ENCODE measurements around the gene VWA8. TPM values are rescaled to one million over a fixed set of nuclear protein-coding genes. Genes with fewer than 3 reads are reported as not detected.

The VWA8 gene
- total and polyA plus RNA-seq, 2 of the 8 experiments (the other 6 are each of a cell fraction or from before 2014, with no cell fraction given) = 5.9 to 19.6 TPM

- H3K36me3 ChIP-seq (ENCODE audit: control insufficient read depth in 2 of 4, insufficient read depth in 4 of 4, low read length in 3 of 4) = no peaks in the 10 kb centered on the region
- H3K14ac ChIP-seq (ENCODE audit: insufficient read length) = no peak overlapping the region
- ChIA-PET CTCF (ENCODE audit: partially characterized antibody) (interaction anchor here (0.6 to 1.1 kb wide), 3 partner anchors 8 to 667 kb away, joined by 3 to 6 read pairs (median 4); no protein-coding TSS in a partner anchor), POLR2A (ENCODE audit: partially characterized antibody) (interaction anchor here (0.7 kb wide), 1 partner anchor 1207 kb away, joined by 3 read pairs; no protein-coding TSS in a partner anchor)
- no peaks in the 10 kb centered on the region for H3K23me2 ChIP-seq (ENCODE audit: low read depth, low read length)
- no peak overlapping the region for H4K91ac ChIP-seq (replicated peaks; ENCODE audit: insufficient read length, low read length)
- H3K9me3 ChIP-seq (ENCODE audit: insufficient read depth in 2 of 2, low read depth in 1 of 2, low read length in 1 of 2) = no peaks in the 10 kb centered on the region
- DNase-seq (ENCODE audit: low read depth in 1 of 2, low spot score in 2 of 2) (no peak), FAIRE-seq (no peak)
- no peaks in the 10 kb centered on the region for H3K4me1 ChIP-seq (replicated peaks in 1 of 4; ENCODE audit: control insufficient read depth in 3 of 4, insufficient read depth in 4 of 4, low read length in 3 of 4)
- H3K79me2 ChIP-seq (ENCODE audit: control insufficient read depth in 1 of 2, insufficient read depth in 2 of 2, low read length in 2 of 2) = no peaks in the 10 kb centered on the region
- no peak overlapping the region for H2AFZ ChIP-seq (ENCODE audit: low read length)
- H3K4me3 ChIP-seq (ENCODE audit: extremely low read depth in 1 of 4, insufficient read depth in 2 of 4, low read depth in 3 of 4, low read length in 4 of 4) = no peak overlapping the region
- H3K79me1 ChIP-seq (ENCODE audit: low read depth, low read length) = no peaks in the 10 kb centered on the region
- H2BK5ac ChIP-seq (ENCODE audit: low read depth, low read length) = no peak overlapping the region
- 87% methylated on average over 7 of the region's 7 CpGs; no CpG with 5 or more reads in 1 of the 2 experiments for WGBS, 2 experiments (ENCODE audit: extremely low coverage in 1 of 2, insufficient coverage in 1 of 2, insufficient read length in 1 of 2, insufficient replicate concordance in 2 of 2, low coverage in 1 of 2, low lambda C conversion rate in 2 of 2, missing lambda C conversion rate in 1 of 2)
- H4K8ac ChIP-seq (ENCODE audit: extremely low read depth, insufficient read depth, low read length) = no peak overlapping the region
- H3K9ac ChIP-seq (replicated peaks in 1 of 4; ENCODE audit: extremely low read depth in 1 of 4, low read depth in 3 of 4, low read length in 3 of 4) = no peak overlapping the region
- H3K4ac ChIP-seq (replicated peaks; ENCODE audit: insufficient read length, low read depth, low read length) = no peak overlapping the region
- H3K56ac ChIP-seq (replicated peaks; ENCODE audit: insufficient read length, low read depth, low read length) = no peak overlapping the region
- H3K23ac ChIP-seq (ENCODE audit: insufficient read length) = no peak overlapping the region
- no peak overlapping the region for H2BK12ac ChIP-seq (ENCODE audit: low read depth, low read length)
- H3K18ac ChIP-seq (ENCODE audit: extremely low read depth, low read length) = no peak overlapping the region
- H4K5ac ChIP-seq (ENCODE audit: insufficient read length, low read depth, low read length) = no peak overlapping the region
- H2BK15ac ChIP-seq (ENCODE audit: low read length) = no peak overlapping the region
- H3K27me3 ChIP-seq (replicated peaks in 1 of 4; ENCODE audit: control insufficient read depth in 3 of 4, extremely low read depth in 1 of 4, insufficient read depth in 3 of 4, low read length in 3 of 4) = no peaks in the 10 kb centered on the region
- no peak overlapping the region for H2AK5ac ChIP-seq (ENCODE audit: low read depth, low read length)
- no peak overlapping the region for H2BK20ac ChIP-seq (ENCODE audit: low read length)
- no peak overlapping the region for H3K27ac ChIP-seq (ENCODE audit: low read depth, low read length)
- H3K4me2 ChIP-seq (ENCODE audit: insufficient read depth in 1 of 2, low read depth in 2 of 2, low read length in 2 of 2) = no peak overlapping the region
- H2BK120ac ChIP-seq (replicated peaks; ENCODE audit: low read depth, low read length) = no peak overlapping the region
- H4K20me1 ChIP-seq (replicated peaks in 1 of 2; ENCODE audit: control insufficient read depth in 1 of 2, insufficient read depth in 2 of 2, low read length in 2 of 2) = no peaks in the 10 kb centered on the region
- TF ChIP-seq JUN (IDR thresholded peaks at IDR 0.05; ENCODE audit: low read depth, low read length) = no peak
- TF ChIP-seq BACH1 (IDR thresholded peaks at IDR 0.05; ENCODE audit: low read length) = no peak
- TF ChIP-seq ASH2L (IDR thresholded peaks at IDR 0.05; ENCODE audit: low read length) = no peak
- no peak for TF ChIP-seq TBP (IDR thresholded peaks at IDR 0.05; ENCODE audit: low read depth, low read length)
- TF ChIP-seq SP4 (IDR thresholded peaks at IDR 0.05; ENCODE audit: low read length) = no peak
- no peak for TF ChIP-seq EZH2 (IDR thresholded peaks at IDR 0.05; ENCODE audit: low read depth, low read length, severe bottlenecking)
- no peak for TF ChIP-seq SIRT6 (IDR thresholded peaks at IDR 0.05; ENCODE audit: low read length)
- no peak for TF ChIP-seq BRCA1 (IDR thresholded peaks at IDR 0.05; ENCODE audit: low read depth, low read length)
- no peak for TF ChIP-seq TCF12 (IDR thresholded peaks at IDR 0.05; ENCODE audit: low read depth, low read length)
- no peak for TF ChIP-seq POLR2A (IDR thresholded peaks at IDR 0.05; ENCODE audit: control extremely low read depth in 1 of 2, low read depth in 2 of 2, low read length in 2 of 2)
- no peak for TF ChIP-seq TAF1 (IDR thresholded peaks at IDR 0.05; ENCODE audit: low read depth, low read length)
- no peak for TF ChIP-seq SIN3A (conservative IDR thresholded peaks at IDR 0.05 in 1 of 2, IDR thresholded peaks at IDR 0.05 in 1 of 2; ENCODE audit: low read depth in 1 of 2, low read length in 2 of 2)
- no peak for TF ChIP-seq JUND (IDR thresholded peaks at IDR 0.05; ENCODE audit: low read length)
- TF ChIP-seq SRF (IDR thresholded peaks at IDR 0.05; ENCODE audit: low read depth, low read length) = no peak
These were observed 321.5 kb downstream of the VWA8 start for GRCh38 chr13:41639237-41639904.
